SK-N-SH (cell line): ENCODE measurements around the gene ADISSP. TPM values are rescaled to one million over a fixed set of nuclear protein-coding genes. Genes with fewer than 3 reads are reported as not detected.

Experiments
- CTCF ChIA-PET: fragments of 300-600, 350-600 bp; formaldehyde crosslinking; extraction: SDS; loops from one replicate; lab custom pipeline; 2021; lab: Yijun Ruan, JAX
- POLR2A ChIA-PET: fragments of 350-600 bp; sonication (Branson Sonifier 250); formaldehyde crosslinking; extraction: SDS; loops from one replicate; lab custom pipeline; 2020; ENCODE audit warnings: antibody characterized with exemption, inconsistent platforms; lab: Yijun Ruan, JAX
- DNase-seq: peaks from one replicate; pipeline ENCODE4 v3.0.0; 2012
- H2AFZ ChIP-seq: fragments of 200-600 bp; sonication (generic); 2 replicates; pipeline ENCODE4 v1.8.1; 2016; ENCODE audit warnings: antibody characterized with exemption, mild to moderate bottlenecking, low read depth
- H3F3A ChIP-seq: fragments of 200-600 bp; sonication (generic); replicated peaks from 2 replicates; pipeline ENCODE3; 2016; ENCODE audit warnings: antibody characterized with exemption, mild to moderate bottlenecking; ENCODE audit not compliant: insufficient read depth
- H3K27ac ChIP-seq, 2 experiments: fragments of 200-500 bp in 1 of 2; fragments of 200-600 bp in 1 of 2; sonication (Bioruptor generic) in 1 of 2; sonication (generic), shearing (Covaris generic) in 1 of 2; 2 replicates each; pipeline versions ENCODE4 v1.5.1 to v1.6.1; 2014 to 2016; ENCODE audit warnings: low read depth in 2 of 2, inconsistent platforms in 1 of 2, low read length in 1 of 2, mild to moderate bottlenecking in 1 of 2, mixed read lengths in 1 of 2
- H3K27me3 ChIP-seq: fragments of 200-600 bp; sonication (generic), shearing (Covaris generic); 2 replicates; pipeline ENCODE4 v1.6.1; 2016; ENCODE audit warnings: mixed run types; ENCODE audit not compliant: insufficient read depth
- H3K36me3 ChIP-seq, 2 experiments: fragments of 200-500 bp in 1 of 2; fragments of 200-600 bp in 1 of 2; sonication (Bioruptor generic) in 1 of 2; sonication (generic) in 1 of 2; replicated peaks in 1 of 2; 2 replicates each; pipeline versions ENCODE3 to v1.5.1; 2014 to 2016; ENCODE audit warnings: low read length in 1 of 2, mild to moderate bottlenecking in 1 of 2; ENCODE audit not compliant: insufficient read depth in 2 of 2, control insufficient read depth in 1 of 2
- H3K4me1 ChIP-seq, 2 experiments: fragments of 200-500 bp in 1 of 2; fragments of 200-600 bp in 1 of 2; sonication (Bioruptor generic) in 1 of 2; sonication (generic), shearing (Covaris generic) in 1 of 2; 2 replicates each; pipeline versions ENCODE4 v1.5.1 to v1.6.1; 2014 to 2016; ENCODE audit warnings: low read depth in 1 of 2, low read length in 1 of 2, mixed run types in 1 of 2; ENCODE audit not compliant: insufficient read depth in 2 of 2, control insufficient read depth in 1 of 2
- H3K4me2 ChIP-seq: fragments of 200-600 bp; sonication (generic), shearing (Covaris generic); 2 replicates; pipeline ENCODE4 v1.6.1; 2017; ENCODE audit warnings: mixed run types
- H3K4me3 ChIP-seq, 2 experiments: fragments of 200-500 bp in 1 of 2; fragments of 200-600 bp in 1 of 2; sonication (Bioruptor generic) in 1 of 2; sonication (generic), shearing (Covaris generic) in 1 of 2; 2 replicates each; pipeline versions ENCODE4 v1.5.1 to v1.8.1; 2014 to 2016; ENCODE audit warnings: low read depth in 2 of 2, inconsistent platforms in 1 of 2, low read length in 1 of 2, mild to moderate bottlenecking in 1 of 2, mixed read lengths in 1 of 2, moderate library complexity in 1 of 2
- H3K79me2 ChIP-seq: fragments of 200-600 bp; sonication (generic); 2 replicates; pipeline ENCODE4 v1.8.1; 2017; ENCODE audit warnings: mild to moderate bottlenecking; ENCODE audit not compliant: insufficient read depth
- H3K9ac ChIP-seq: fragments of 200-600 bp; sonication (generic); 2 replicates; pipeline ENCODE4 v1.6.1; 2017; ENCODE audit warnings: mixed run types
- H3K9me2 ChIP-seq: fragments of 200-600 bp; sonication (generic); 2 replicates; pipeline ENCODE4 v1.6.1; 2017; ENCODE audit warnings: mixed run types
- H3K9me3 ChIP-seq: fragments of 200-600 bp; sonication (generic); 2 replicates; pipeline ENCODE4 v1.6.1; 2017; ENCODE audit warnings: mixed run types, mild to moderate bottlenecking, moderate library complexity
- H4K20me1 ChIP-seq: fragments of 200-600 bp; sonication (generic); 2 replicates; pipeline ENCODE4 v1.6.1; 2017; ENCODE audit warnings: mild to moderate bottlenecking, mixed run types; ENCODE audit not compliant: insufficient read depth
- CHD2 ChIP-seq: fragments of 150-350 bp; IDR thresholded peaks from 2 replicates; pipeline ENCODE4 v1.6.1; 2018; ENCODE audit warnings: low read length; ENCODE audit not compliant: partially characterized antibody
- CTCF ChIP-seq: fragments of 200-600 bp; sonication (generic); IDR thresholded peaks from 2 replicates; pipeline ENCODE4 v1.6.1; 2017; ENCODE audit warnings: antibody characterized with exemption, mild to moderate bottlenecking, moderate library complexity
- ELF1 ChIP-seq: IDR thresholded peaks from 2 replicates; pipeline ENCODE4 v1.4.0; 2012
- EP300 ChIP-seq, 2 experiments: IDR thresholded peaks; 2 replicates each; pipeline versions ENCODE4 v1.4.0 to v1.6.1; 2012; ENCODE audit warnings: borderline replicate concordance in 1 of 2, low read depth in 1 of 2, low read length in 1 of 2
- FOSL2 ChIP-seq: IDR thresholded peaks from 2 replicates; pipeline ENCODE4 v1.4.0; 2012; ENCODE audit warnings: low read depth, mild to moderate bottlenecking, moderate library complexity, borderline replicate concordance
- GABPA ChIP-seq: IDR thresholded peaks from 2 replicates; pipeline ENCODE4 v1.4.0; 2012; ENCODE audit warnings: low read depth, mild to moderate bottlenecking
- IRF3 ChIP-seq: fragments of 150-350 bp; IDR thresholded peaks from 2 replicates; pipeline ENCODE4 v1.6.1; 2016; ENCODE audit warnings: mild to moderate bottlenecking, low read depth, low read length
- MXI1 ChIP-seq: IDR thresholded peaks from 2 replicates; pipeline ENCODE4 v1.6.1; 2012; ENCODE audit warnings: mild to moderate bottlenecking, low read depth, low read length, improper control_type of control experiment
- POLR2AphosphoS5 ChIP-seq: IDR thresholded peaks from 2 replicates; pipeline ENCODE4 v1.6.1; 2012; ENCODE audit warnings: low read depth, low read length
- RAD21 ChIP-seq: IDR thresholded peaks from 2 replicates; pipeline ENCODE4 v1.6.1; 2012; ENCODE audit warnings: mild to moderate bottlenecking, low read length
- RCOR1 ChIP-seq: fragments of 150-350 bp; IDR thresholded peaks from 2 replicates; pipeline ENCODE4 v1.6.1; 2017; ENCODE audit warnings: antibody characterized with exemption, low read length
- RXRA ChIP-seq: IDR thresholded peaks from 2 replicates; pipeline ENCODE4 v1.4.0; 2012; ENCODE audit warnings: low read depth, mild to moderate bottlenecking, borderline replicate concordance
- SMC3 ChIP-seq: IDR thresholded peaks from 2 replicates; pipeline ENCODE4 v1.6.1; 2012; ENCODE audit warnings: low read depth, low read length, improper control_type of control experiment
- TAF1 ChIP-seq: IDR thresholded peaks from 2 replicates; pipeline ENCODE4 v1.6.1; 2012; ENCODE audit warnings: low read depth, mild to moderate bottlenecking, low read length, moderate library complexity, borderline replicate concordance
- TCF12 ChIP-seq: IDR thresholded peaks from 2 replicates; pipeline ENCODE4 v1.4.0; 2012
- USF1 ChIP-seq: IDR thresholded peaks from 2 replicates; pipeline ENCODE4 v1.4.0; 2012; ENCODE audit warnings: low read depth, borderline replicate concordance
- USF2 ChIP-seq: fragments of 150-350 bp; IDR thresholded peaks from 2 replicates; pipeline ENCODE4 v1.6.1; 2017; ENCODE audit warnings: antibody characterized with exemption, low read length, low read depth, borderline replicate concordance
- WGBS: methylation state at CpG from one replicate; pipeline ENCODE4 v1.1.6; 2017; ENCODE audit warnings: low lambda C conversion rate; 5-methylcytosine and 5-hydroxymethylcytosine counted together
- polyA plus RNA-seq, 3 experiments: library from polyadenylated mRNA; depleted of rRNA; stranded (reverse); fragments of >200 nt; gene quantifications; 2 replicates each; pipeline ENCODE4 v1.2.3, GENCODE V29; 2012
- TF ChIP-seq, protein P1 (sequence below): IDR thresholded peaks from 2 replicates; pipeline ENCODE4 v1.4.0; 2012; ENCODE audit warnings: low read depth
- TF ChIP-seq, protein P2 (sequence below): IDR thresholded peaks from 2 replicates; pipeline ENCODE4; 2012

The ADISSP gene
- polyA plus RNA-seq, 1 of the 3 experiments (the other 2 are of a cell fraction), result 73.9 TPM

DNA sequence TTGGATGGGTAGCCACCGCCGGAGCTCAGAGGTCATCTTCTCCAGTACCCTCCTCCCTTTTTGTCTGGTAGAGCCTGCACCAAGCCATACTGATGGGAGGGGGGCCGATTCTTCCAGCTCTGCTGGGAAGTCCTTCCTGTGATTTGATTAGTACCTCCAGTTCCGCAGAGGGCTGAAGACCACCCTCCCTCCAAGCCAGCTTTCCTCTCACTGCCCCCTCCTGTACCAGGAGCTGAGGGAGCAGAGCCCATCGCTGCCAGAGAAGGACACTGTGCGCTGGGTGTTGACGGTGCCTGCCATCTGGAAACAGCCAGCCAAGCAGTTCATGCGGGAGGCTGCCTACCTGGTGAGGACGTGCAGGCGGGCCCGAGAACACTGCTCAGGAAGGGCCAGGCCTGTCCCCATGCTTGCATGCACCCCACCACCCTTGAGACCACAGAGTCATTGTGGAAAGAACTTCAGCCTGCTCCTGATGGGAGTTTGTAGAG, 21.8 kb downstream of the ADISSP start:
- H3K9ac ChIP-seq, result no peak overlapping the region
- H3K9me3 ChIP-seq, result no peaks in the 10 kb centered on the region
- H3K27ac ChIP-seq, result no peak overlapping the region
- peaks cover 0 to 17% of the 10 kb centered on the region in 2 experiments; a peak in 1 of 4 replicates for H3K4me1 ChIP-seq
- no peaks in the 10 kb centered on the region for H3K79me2 ChIP-seq
- ChIA-PET POLR2A (no interaction called here), CTCF (interaction anchor here (1.1 to 7.6 kb wide), 8 partner anchors 9 to 109 kb away, joined by 3 to 60 read pairs (median 6); partner anchors contain the start of genes ADISSP and SIGLEC1)
- H4K20me1 ChIP-seq, result no peaks in the 10 kb centered on the region
- H3K9me2 ChIP-seq, result no peaks in the 10 kb centered on the region
- no peak for TF ChIP-seq CHD2
- TF ChIP-seq GABPA, result no peak
- no peak for TF ChIP-seq MXI1
- no peak for TF ChIP-seq TAF1
- no peak for TF ChIP-seq EP300 (IDR thresholded peaks at IDR 0.05; ENCODE audit: borderline replicate concordance in 1 of 2, low read depth in 1 of 2, low read length in 1 of 2)
- no peak for TF ChIP-seq IRF3
- no peak for TF ChIP-seq CTCF
- TF ChIP-seq TCF12, result no peak
- TF ChIP-seq USF1, result no peak
- no peak for TF ChIP-seq RCOR1
- TF ChIP-seq ELF1, result no peak
- no peak for TF ChIP-seq USF2
- TF ChIP-seq, protein P1, sequence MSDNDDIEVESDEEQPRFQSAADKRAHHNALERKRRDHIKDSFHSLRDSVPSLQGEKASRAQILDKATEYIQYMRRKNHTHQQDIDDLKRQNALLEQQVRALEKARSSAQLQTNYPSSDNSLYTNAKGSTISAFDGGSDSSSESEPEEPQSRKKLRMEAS, result no peak
- TF ChIP-seq POLR2AphosphoS5, result no peak
- no peak for TF ChIP-seq RXRA
- TF ChIP-seq SMC3, result no peak
- no peak for TF ChIP-seq RAD21
- TF ChIP-seq, protein P2, sequence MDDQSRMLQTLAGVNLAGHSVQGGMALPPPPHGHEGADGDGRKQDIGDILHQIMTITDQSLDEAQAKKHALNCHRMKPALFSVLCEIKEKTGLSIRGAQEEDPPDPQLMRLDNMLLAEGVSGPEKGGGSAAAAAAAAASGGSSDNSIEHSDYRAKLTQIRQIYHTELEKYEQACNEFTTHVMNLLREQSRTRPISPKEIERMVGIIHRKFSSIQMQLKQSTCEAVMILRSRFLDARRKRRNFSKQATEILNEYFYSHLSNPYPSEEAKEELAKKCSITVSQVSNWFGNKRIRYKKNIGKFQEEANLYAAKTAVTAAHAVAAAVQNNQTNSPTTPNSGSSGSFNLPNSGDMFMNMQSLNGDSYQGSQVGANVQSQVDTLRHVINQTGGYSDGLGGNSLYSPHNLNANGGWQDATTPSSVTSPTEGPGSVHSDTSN, result no peak
- no peak for TF ChIP-seq FOSL2
- no peaks in the 10 kb centered on the region for H3F3A ChIP-seq
- no peaks in the 10 kb centered on the region for H3K27me3 ChIP-seq
- H2AFZ ChIP-seq, result no peak overlapping the region
- no peak overlapping the region for H3K4me3 ChIP-seq
- H3K36me3 ChIP-seq, result no peaks in the 10 kb centered on the region
- DNase-seq, result no peak
- WGBS, result 77% methylated on average over 8 of the region's 11 CpGs
- H3K4me2 ChIP-seq, result no peak overlapping the region
